GM19035 (cell line): ENCODE results near the gene DYRK1A.
A peak's percentile ranks its signal among the peaks of the same experiment; 100 is the strongest.
"Not testable (repeated sequence)": the region's sequence is repeated elsewhere in the genome, so short reads cannot be mapped to it uniquely, and the experiment has no call there.

ENCODE experiments used
- ATAC-seq: cut with Tn5 transposase; IDR thresholded peaks from one replicate; pipeline ENCODE4 v1.9.1; 2021; ENCODE audit not compliant: unreplicated experiment

Gene DYRK1A

GRCh38 chr21:37546949-37547614, 180.5 kb downstream of the DYRK1A start:
- no peak for ATAC-seq

- no peak for ATAC-seq
These were observed 181.1 kb downstream of the DYRK1A start for GRCh38 chr21:37547615-37548200.

GRCh38 chr21:37548521-37548981, 182.0 kb downstream of the DYRK1A start:
- no peak for ATAC-seq

DNA sequence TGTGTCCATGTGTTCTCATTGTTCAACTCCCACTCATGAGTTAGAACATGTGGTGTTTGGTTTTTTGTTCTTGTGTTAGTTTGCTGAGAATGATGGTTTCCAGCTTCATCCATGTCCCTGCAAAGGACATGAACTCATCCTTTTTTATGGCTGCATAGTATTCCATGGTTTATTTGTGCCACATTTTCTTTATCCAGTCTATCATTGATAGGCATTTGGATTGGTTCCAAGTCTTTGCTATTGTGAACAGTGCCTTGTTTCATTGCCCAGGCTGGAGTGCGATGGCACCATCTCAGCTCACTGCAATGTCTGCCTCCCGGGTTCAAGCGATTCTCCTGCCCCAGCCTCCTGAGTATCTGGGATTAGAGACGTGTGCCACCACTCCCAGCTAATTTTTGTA, 183.2 kb downstream of the DYRK1A start:
- ATAC-seq = not testable (repeated sequence)

GRCh38 chr21:37550157-37550556, 183.6 kb downstream of the DYRK1A start:
- no peak for ATAC-seq

- ATAC-seq = no peak
These were observed 184.2 kb downstream of the DYRK1A start for GRCh38 chr21:37550618-37551330.

- ATAC-seq = no peak
These were observed 184.9 kb downstream of the DYRK1A start for GRCh38 chr21:37551331-37551992.

DNA sequence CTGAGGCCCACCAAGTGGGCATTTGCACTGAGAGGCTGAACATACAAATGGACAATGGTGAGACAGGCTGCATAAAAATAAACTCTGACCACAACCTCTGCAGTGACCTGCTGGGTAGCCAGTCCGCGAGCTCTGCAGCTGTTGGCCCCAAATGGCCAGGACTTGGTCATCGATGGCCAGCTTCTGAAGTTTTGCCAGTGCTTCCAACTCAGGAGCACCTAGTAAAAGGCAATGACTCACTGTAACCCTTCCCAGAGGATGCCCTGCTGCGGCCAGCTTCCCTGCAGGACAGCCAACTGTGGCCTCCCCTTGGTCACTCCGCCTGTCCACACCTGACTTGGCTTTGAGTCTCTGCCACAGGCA, 185.4 kb downstream of the DYRK1A start:
- ATAC-seq = no peak

DNA sequence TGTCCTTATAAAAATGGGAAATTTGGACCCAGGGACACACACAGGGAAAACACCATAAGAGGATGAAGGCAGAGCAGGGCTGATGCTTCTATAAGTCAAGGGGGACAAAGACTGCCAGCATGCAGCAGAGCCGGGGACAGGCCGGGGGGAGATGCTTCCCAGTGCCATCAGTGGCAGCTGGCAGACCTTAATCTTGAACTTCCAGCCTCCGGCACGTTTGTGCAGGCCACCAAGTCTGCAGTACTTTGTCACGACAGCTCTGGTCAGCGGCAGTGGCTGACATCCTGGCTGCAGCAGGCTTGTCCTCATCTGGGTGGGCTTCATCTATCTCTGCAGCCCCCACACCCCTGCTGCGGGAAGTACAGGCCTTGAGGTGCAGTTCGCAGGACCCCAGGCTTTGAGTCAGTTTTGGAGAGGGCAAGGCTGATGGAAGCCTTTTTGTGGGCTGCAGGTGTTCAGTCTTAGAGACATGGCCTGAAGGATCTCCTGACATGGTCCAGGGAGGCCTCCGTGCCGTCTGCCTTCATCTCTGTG, 186.0 kb downstream of the DYRK1A start:
- no peak for ATAC-seq

DNA sequence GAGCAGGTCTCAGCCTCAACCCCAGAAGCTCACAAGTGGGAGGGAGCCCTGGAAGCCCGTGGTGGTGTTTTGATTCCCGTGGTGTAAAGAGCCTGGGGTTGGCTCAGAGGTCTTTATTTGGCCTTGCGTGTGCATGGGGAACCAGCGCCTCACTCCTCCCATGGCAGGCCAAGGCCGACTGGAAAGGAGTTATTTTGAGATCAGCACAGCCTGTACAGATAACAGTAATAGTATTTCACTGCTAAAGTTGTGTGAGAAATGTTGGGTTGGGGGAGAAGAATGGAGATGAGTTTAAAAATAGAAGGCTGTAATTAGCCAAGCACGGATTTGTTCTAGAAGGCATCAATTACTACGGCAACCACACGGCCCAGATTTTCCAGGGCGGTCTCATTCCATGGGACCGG, 186.5 kb downstream of the DYRK1A start:
- ATAC-seq = no peak

DNA sequence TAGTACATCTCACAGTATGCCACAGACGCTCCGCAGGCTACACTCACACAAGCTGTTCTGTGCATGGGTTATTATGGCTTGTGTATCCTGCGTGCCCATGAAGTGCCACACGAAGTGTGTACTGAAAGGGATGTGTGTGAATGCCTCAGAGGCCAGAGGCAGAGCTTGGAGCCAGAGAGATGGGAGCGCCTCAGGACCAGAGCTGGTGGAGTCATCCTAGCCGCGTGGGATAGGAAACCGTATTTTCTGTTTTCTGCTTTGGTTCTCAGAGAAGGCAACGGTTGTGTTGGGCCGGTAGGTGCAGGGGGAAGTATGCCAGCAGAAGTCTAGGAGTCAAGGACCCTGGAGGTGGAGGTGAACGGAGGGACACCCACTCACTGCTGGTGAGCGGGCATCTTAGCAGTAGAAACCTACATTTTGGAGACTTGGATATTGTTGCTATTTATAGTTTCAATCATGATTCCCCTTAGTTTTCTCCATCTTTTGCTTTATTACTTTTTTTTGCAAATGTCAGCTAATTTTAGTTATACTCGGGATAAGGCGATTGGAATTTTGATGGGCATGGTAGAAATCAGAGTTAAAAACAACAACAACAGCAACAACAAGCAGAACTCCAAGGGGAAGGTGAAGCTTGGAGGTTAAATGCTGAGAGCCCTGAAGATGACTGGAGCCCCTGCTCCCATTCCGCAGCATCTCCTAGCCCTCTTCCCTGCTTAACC, 188.2 kb downstream of the DYRK1A start:
- ATAC-seq = no peak

- no peak for ATAC-seq
These were observed 189.2 kb downstream of the DYRK1A start for GRCh38 chr21:37555672-37556261.

DNA sequence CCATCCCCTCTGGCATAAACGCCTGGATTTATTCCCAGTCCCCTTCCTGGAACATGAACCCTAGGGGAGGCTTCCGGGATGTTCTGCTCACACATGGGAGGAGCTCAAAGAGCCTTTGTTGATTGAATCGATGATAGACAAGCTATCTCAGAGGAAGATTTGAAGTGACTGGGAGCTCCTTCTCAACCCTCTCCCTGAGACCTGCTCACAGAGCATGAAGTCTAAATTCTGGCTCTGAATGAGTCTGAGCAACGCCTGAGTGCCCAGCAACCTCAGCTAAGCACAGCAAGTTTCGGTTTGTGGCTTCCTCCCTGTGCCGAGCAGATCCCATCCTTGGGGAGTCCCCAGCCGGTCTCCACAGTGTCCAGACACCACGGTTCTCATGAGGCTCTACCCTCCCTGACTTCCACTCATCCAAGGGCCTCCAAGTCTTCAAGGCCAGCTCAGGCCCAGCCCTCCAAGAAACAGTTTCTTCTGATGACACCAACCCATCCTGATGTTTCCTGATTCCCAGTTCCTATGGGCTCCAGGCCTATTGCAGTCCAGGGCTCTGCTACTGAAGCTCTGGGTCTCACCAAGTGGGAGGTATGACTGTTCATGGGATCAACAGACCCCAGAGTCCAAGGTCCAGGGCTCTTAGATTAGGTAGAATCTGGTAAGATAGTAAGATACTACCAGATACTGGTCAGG, 190.8 kb downstream of the DYRK1A start:
- ATAC-seq = peak; percentile 90

DNA sequence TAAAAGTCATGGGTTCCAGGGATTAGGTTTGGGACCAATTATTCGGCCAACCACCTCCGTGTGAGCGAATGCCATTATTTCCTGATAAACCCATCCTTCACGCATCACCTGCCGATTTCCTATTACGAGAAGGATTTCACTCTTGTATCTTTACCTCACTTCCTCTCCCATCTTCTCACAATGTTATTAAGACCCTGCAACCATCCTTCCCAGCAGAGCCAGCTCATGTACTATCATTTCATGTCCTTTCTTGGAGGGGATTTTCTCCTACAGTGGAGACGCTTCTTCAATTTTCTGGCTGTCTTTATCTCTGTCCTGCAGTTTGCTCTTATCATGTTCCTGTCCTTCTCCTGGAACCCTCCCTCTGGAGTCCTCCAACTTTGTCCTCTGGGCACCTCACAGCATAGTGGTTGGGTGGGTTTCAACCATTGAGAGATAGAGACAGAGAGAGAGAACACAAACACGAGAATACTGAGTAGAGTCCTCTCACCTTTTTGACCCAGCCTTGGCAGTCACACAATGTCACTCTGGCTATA, 192.2 kb downstream of the DYRK1A start:
- ATAC-seq = no peak

GRCh38 chr21:37560385-37560784, 193.8 kb downstream of the DYRK1A start:
- no peak for ATAC-seq

DNA sequence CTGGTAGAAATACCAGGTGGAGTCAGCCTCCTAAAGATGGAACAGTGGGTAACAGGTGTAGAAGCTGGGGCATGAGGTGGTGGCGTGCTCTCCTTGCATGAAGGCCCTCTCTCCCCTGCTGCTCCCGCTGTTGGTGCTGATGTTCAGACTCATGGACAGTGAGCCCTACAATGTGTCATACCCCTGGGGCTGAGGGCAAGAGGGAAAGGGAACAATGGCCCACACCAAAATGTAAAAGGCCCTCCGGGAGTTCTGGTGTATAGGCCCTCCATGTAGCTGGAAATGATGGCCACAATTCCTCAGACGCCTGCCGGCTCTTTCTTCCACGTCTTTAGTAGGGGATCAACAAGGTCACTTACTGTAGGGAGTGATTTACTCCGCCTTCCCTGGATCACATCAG, 194.9 kb downstream of the DYRK1A start:
- ATAC-seq = no peak

GRCh38 chr21:37561941-37562919, 195.7 kb downstream of the DYRK1A start:
- no peak for ATAC-seq

GRCh38 chr21:37562920-37563640, 196.5 kb downstream of the DYRK1A start:
- peak; percentile 25 for ATAC-seq
